HepG2 (cell line): ENCODE results near the gene MARCHF2. TPM values are rescaled to one million over a fixed set of nuclear protein-coding genes. Genes with fewer than 3 reads are reported as not detected.

ENCODE experiments used
- ATAC-seq: fragments of 200-7000 bp; cut with Tn5 transposase; 3 replicates; pipeline ENCODE4 v1.9.1; 2020; ENCODE audit warnings: mild to moderate bottlenecking, moderate library complexity
- BruUV-seq: library from RNA; stranded (reverse); fragments of 400-500 nt; replicated peaks from 2 replicates; lab custom pipeline; 2021; lab: Mats Ljungman, UMichigan
- CTCF ChIA-PET: fragments of 300-600 bp; formaldehyde crosslinking; extraction: SDS; loops from one replicate; lab custom pipeline; 2021; ENCODE audit warnings: low total read pairs, inconsistent platforms, low intra/inter-chr PET ratio; lab: Yijun Ruan, JAX
- POLR2A ChIA-PET: fragments of 350-600 bp; sonication (Branson Sonifier 250); formaldehyde crosslinking; loops from one replicate; lab custom pipeline; 2020; ENCODE audit warnings: antibody characterized with exemption, inconsistent platforms; lab: Yijun Ruan, JAX
- DNase-seq: peaks from one replicate; pipeline ENCODE4 v3.0.0-alpha.2; 2015; ENCODE audit warnings: low spot score
- FAIRE-seq: peaks from 3 replicates; lab custom pipeline; 2011; peaks lifted over from hg19 to GRCh38; lab: Jason Lieb, UNC
- H2AFZ ChIP-seq: one replicate; pipeline ENCODE4 v1.6.1; 2011; ENCODE audit warnings: low read length, inconsistent platforms
- H3K27ac ChIP-seq: fragments of 300-600 bp; 3 replicates; pipeline ENCODE4 v1.8.0; 2011; ENCODE audit warnings: mixed run types, mild to moderate bottlenecking, mixed read lengths, low read length, inconsistent platforms; ENCODE audit not compliant: insufficient read depth; ENCODE audit errors: extremely low read length
- H3K27me3 ChIP-seq, 2 experiments: fragments of 200-600 bp in 1 of 2; 2 replicates in 1 of 2; 3 replicates in 1 of 2; pipeline versions ENCODE4 v1.6.0 to v1.8.0; 2011; ENCODE audit warnings: low read length in 2 of 2, mild to moderate bottlenecking in 2 of 2, moderate library complexity in 2 of 2, inconsistent platforms in 1 of 2; ENCODE audit not compliant: insufficient read depth in 2 of 2, control insufficient read depth in 1 of 2
- H3K36me3 ChIP-seq, 2 experiments: fragments of 200-600 bp in 1 of 2; replicated peaks in 1 of 2; 2 replicates in 1 of 2; 3 replicates in 1 of 2; pipeline versions ENCODE4 v1.5.1 to v1.8.0; 2011; ENCODE audit warnings: low read length in 2 of 2, inconsistent platforms in 1 of 2; ENCODE audit not compliant: insufficient read depth in 2 of 2, control insufficient read depth in 1 of 2
- H3K4me1 ChIP-seq: 2 replicates; pipeline ENCODE4 v1.5.1; 2012; ENCODE audit warnings: low read length, inconsistent platforms; ENCODE audit not compliant: insufficient read depth
- H3K4me2 ChIP-seq: 2 replicates; pipeline ENCODE4 v1.6.0; 2011; ENCODE audit warnings: low read depth, low read length, inconsistent platforms
- H3K4me3 ChIP-seq, 3 experiments: fragments of 200-600 bp in 1 of 3; sonication (generic), shearing (Covaris generic) in 1 of 3; replicated peaks in 1 of 3; 2 replicates each; pipeline ENCODE4 v1.5.1; 2011 to 2016; ENCODE audit warnings: low read length in 3 of 3, inconsistent platforms in 2 of 3, low read depth in 2 of 3, mild to moderate bottlenecking in 2 of 3, control low read depth in 1 of 3, mixed read lengths in 1 of 3; ENCODE audit not compliant: insufficient read depth in 1 of 3
- H3K79me2 ChIP-seq: one replicate; pipeline ENCODE4 v1.6.1; 2011; ENCODE audit warnings: low read length, inconsistent platforms; ENCODE audit not compliant: insufficient read depth
- H3K9ac ChIP-seq: 2 replicates; pipeline ENCODE4 v1.6.0; 2011; ENCODE audit warnings: mild to moderate bottlenecking, low read depth, low read length, inconsistent platforms; ENCODE audit not compliant: insufficient read depth
- H3K9me3 ChIP-seq: 2 replicates; pipeline ENCODE4 v1.5.1; 2012; ENCODE audit warnings: mild to moderate bottlenecking, low read length
- H4K20me1 ChIP-seq: 2 replicates; pipeline ENCODE4 v1.6.0; 2011; ENCODE audit warnings: inconsistent platforms, mild to moderate bottlenecking, low read length, moderate library complexity; ENCODE audit not compliant: insufficient read depth
- FOSL2 ChIP-seq: sonication (generic); formaldehyde crosslinking; IDR thresholded peaks from 2 replicates; pipeline ENCODE4 v1.4.0; 2020; ENCODE audit warnings: missing genetic modification reagents
- SMARCE1 ChIP-seq: fragments of 450-650 bp; IDR thresholded peaks from 2 replicates; pipeline ENCODE4 v1.6.1; 2017; ENCODE audit warnings: borderline replicate concordance
- ZFP82 ChIP-seq: sonication (generic); formaldehyde crosslinking; IDR thresholded peaks from 2 replicates; pipeline ENCODE4 v1.5.1; 2020; ENCODE audit warnings: mild to moderate bottlenecking, missing genetic modification reagents, borderline replicate concordance
- WGBS: methylation state at CpG from one replicate; pipeline ENCODE4 v1.1.6; 2017; ENCODE audit warnings: low lambda C conversion rate; 5-methylcytosine and 5-hydroxymethylcytosine counted together
- in situ Hi-C: cut with HindIII; loops from 2 replicates; pipeline ENCODE4 v1.10.0; 2017; ENCODE audit warnings: low pct_unique_long_range_greater_than_20kb; ENCODE audit not compliant: extremely low pct_ligation_motif_present
- intact Hi-C: fragments of 100-400 bp; cut with micrococcal nuclease; formaldehyde crosslinking; loops from one replicate; pipeline ENCODE4 v1.10.0; 2022; ENCODE audit not compliant: unreplicated experiment
- polyA plus RNA-seq, 8 experiments: library from polyadenylated mRNA; depleted of rRNA in 3 of 8; stranded (reverse) in 7 of 8; unstranded in 1 of 8; fragments of >200 nt; fragmentation: Illumina TruSeq in 4 of 8; extraction: Trizol in 4 of 8; gene quantifications; 2 replicates each; pipeline versions ENCODE4 v1.2.1 to v1.2.3, GENCODE V29; 2011 to 2016; ENCODE audit warnings: low read depth in 4 of 8, missing spikeins in 1 of 8, mixed read lengths in 1 of 8; ENCODE audit not compliant: insufficient read depth in 1 of 8
- total RNA-seq, 5 experiments: library from RNA; depleted of rRNA; stranded (reverse); fragments of >200 nt; fragmentation: Illumina TruSeq; extraction: Trizol; gene quantifications; 2 replicates each; pipeline ENCODE4 v1.2.3, GENCODE V29; 2016; ENCODE audit warnings: low read depth in 1 of 5
- TF ChIP-seq, protein P1 (sequence below): sonication (generic); formaldehyde crosslinking; IDR thresholded peaks from 2 replicates; pipeline ENCODE4 v1.4.0; 2020; ENCODE audit warnings: missing genetic modification reagents, borderline replicate concordance

Gene MARCHF2
- total and polyA plus RNA-seq, 2 of the 13 experiments (the other 11 are each of a cell fraction or from before 2014, with no cell fraction given) = 12.7 to 13.0 TPM

DNA sequence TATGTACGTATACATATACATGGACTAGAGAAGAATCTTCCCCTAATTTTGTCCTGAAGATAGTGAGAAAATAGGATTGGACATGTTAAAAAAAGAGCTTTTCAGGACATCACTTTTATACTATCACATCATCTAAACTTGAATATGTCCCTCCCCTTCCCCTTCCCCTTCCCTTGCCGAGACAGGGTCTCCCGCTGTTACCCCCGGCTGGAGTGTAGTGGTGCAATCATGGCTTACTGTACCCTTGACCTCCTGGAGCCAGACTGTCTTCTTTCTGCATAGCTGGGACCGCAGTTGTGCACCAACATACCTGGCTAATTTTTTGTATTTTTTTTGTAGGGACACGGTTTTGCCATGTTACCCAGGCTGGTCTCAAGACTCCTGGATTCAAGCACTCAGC, 38.3 kb downstream of the MARCHF2 start (continued):
- TF ChIP-seq, protein P1, sequence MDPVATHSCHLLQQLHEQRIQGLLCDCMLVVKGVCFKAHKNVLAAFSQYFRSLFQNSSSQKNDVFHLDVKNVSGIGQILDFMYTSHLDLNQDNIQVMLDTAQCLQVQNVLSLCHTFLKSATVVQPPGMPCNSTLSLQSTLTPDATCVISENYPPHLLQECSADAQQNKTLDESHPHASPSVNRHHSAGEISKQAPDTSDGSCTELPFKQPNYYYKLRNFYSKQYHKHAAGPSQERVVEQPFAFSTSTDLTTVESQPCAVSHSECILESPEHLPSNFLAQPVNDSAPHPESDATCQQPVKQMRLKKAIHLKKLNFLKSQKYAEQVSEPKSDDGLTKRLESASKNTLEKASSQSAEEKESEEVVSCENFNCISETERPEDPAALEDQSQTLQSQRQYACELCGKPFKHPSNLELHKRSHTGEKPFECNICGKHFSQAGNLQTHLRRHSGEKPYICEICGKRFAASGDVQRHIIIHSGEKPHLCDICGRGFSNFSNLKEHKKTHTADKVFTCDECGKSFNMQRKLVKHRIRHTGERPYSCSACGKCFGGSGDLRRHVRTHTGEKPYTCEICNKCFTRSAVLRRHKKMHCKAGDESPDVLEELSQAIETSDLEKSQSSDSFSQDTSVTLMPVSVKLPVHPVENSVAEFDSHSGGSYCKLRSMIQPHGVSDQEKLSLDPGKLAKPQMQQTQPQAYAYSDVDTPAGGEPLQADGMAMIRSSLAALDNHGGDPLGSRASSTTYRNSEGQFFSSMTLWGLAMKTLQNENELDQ (CRISPR knock-in tag) = no peak
- TF ChIP-seq SMARCE1 = no peak

DNA sequence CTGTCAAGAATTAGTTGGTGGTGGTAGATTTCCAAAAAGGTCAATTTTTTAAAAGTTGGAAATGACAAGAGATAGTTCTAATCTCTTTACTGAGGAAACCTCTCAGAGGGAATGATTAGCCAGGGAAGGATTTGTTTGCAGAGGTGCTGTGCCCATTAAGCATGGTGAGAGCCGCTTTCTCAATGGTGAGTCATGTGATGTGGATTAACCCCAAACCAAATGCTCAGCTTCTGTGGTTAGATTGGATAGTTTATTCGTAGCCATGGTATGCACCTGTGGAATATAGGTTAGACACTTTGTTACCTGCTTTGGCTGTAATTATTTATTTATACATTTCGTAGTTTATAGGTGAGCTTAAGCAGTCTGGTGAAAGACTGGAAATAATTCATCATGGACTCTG, 38.8 kb downstream of the MARCHF2 start:
- Histone ChIP-seq H3K4me2 (peak overlapping the region; percentile 46), H4K20me1 (peaks cover 94% of the 10 kb centered on the region)
- BruUV-seq = no TSS peak

More for the DNA sequence above, 38.8 kb downstream of the MARCHF2 start:
- Histone ChIP-seq H3K4me3 (no peak overlapping the region), H3K9ac (no peak overlapping the region), H3K9me3 (no peaks in the 10 kb centered on the region), H3K27ac (peak overlapping the region; percentile 27), H3K36me3 (peaks cover 18 to 43% of the 10 kb centered on the region in 2 experiments), H3K79me2 (peaks cover 96% of the 10 kb centered on the region), H2AFZ (no peak overlapping the region), H3K4me1 (peaks cover 75% of the 10 kb centered on the region), H3K27me3 (no peaks in the 10 kb centered on the region)
- peak; percentile 28 for DNase-seq
- FAIRE-seq = no peak
- peak; percentile 22; the same call in 1 of the 3 replicates for ATAC-seq
- 61% methylated on average over 3 of the region's 3 CpGs for WGBS
- in situ Hi-C loops = loop anchor here (5.0 kb wide), 1 partner anchor 40 kb away; the partner anchor contains the start of gene MARCHF2
- TF ChIP-seq FOSL2 (CRISPR knock-in tag) (peak; percentile 70), ZFP82 (CRISPR knock-in tag) (no peak)
- ChIA-PET POLR2A (interaction anchor here (0.6 to 1.5 kb wide), 4 partner anchors 15 to 62 kb away, joined by 3 to 10 read pairs (median 4); partner anchors contain the start of gene ZNF414), CTCF (no interaction called here)
- intact Hi-C loops = no loop called here
